GM21360 (cell line): ENCODE data around the gene MEIS2.

Experiments
- ATAC-seq: cut with Tn5 transposase; IDR thresholded peaks from one replicate; pipeline ENCODE4 v1.9.1; 2021; ENCODE audit warnings: mild to moderate bottlenecking, moderate library complexity; ENCODE audit not compliant: unreplicated experiment

Gene MEIS2

GRCh38 chr15:37100109-37100965 lies at the start of gene MEIS2:
Gene MEIS2, minus strand, starts transcription at chr15:37100549. Its CDS starts 1,083 bp downstream, at chr15:37099466.
- ATAC-seq: peak; percentile 38

DNA sequence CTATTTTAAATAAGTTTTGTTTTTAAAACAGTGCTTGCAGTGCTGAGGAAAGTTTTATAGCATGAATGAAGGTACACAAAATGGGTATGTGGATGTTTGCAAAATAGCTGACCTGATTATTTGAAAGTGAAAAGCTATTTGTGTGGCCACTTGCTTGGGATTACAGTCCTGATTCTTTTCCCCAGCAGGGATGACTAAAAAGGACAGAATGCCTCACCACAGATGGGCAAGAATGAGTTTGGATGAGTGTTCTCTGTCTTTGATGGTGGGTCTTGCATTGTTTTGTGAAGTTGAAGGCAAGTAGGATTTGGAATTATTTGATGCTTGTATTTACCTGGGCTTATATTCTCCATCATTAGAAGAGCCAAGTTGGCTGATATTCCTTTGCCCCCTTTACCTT lies 48.8 kb upstream of the MEIS2 start:
- ATAC-seq: no peak

- ATAC-seq: no peak
These were observed 48.4 kb upstream of the MEIS2 start for GRCh38 chr15:37148714-37149113.

- no peak for ATAC-seq
These were observed 43.0 kb upstream of the MEIS2 start for GRCh38 chr15:37143351-37143750.

GRCh38 chr15:37142371-37142770 lies 42.0 kb upstream of the MEIS2 start:
- no peak for ATAC-seq

DNA sequence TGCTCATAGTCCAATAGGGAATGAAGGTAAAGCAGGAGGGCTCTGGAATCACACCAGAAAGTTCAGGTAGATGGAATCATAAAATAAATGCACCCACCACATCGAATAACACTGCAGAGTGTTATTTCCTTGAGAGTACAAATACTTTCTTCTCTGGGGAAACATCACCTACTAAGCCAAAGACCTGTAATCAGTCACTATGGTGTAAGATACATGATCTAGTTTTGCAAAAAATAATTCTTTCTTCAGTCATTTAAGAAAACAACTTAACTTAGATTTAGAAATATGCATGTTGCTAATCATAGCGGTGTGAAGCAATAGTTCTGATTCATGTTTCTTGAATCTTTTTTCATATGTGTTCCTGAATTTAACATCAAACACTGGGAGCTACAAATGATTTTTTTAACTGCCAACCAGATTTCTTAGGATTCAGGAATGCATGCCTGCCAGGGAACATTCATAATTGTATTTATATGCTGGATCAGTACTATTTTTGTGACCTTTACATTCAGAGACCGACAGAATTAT lies 40.2 kb upstream of the MEIS2 start:
- no peak for ATAC-seq

GRCh38 chr15:37138591-37139215 lies 38.4 kb upstream of the MEIS2 start:
- no peak for ATAC-seq

DNA sequence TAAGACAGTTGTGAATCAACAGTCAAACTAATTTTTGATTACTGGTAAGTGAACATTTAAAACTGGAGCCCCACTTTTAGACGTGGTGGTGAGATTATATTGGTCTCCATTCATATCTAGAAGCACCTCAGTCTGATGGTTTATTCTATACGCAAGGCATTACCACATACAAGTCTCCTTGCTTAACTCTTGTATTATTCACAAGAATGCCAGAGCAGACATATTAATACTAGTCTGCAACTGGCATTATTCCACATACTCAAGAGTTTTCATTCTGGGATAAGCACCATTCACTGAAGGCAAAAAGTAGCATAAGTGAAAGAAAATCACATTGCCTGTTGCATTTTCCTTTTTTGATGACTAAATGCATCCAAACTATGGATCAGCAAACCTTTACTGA lies 36.9 kb upstream of the MEIS2 start:
- no peak for ATAC-seq

- no peak for ATAC-seq
These were observed 36.3 kb upstream of the MEIS2 start for GRCh38 chr15:37136666-37137065.

DNA sequence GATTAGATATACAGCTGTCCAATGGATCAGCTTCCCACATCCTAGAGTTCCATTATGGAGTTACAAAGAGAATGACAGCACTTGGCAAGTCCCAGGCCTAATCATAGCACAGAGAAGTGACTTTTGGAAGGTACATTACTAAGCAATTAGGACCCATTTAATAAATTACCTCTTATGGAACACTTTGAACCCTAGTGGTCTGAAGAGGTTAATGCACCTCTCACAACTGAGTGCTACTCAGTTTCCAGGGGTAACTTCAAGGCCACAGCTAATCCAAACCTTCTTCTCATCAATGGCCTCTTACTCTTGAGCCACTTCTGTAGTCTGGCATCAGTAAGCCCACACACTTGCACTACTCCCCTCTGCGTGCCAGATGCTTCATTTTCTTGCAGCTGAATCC lies 34.9 kb upstream of the MEIS2 start:
- ATAC-seq: no peak

DNA sequence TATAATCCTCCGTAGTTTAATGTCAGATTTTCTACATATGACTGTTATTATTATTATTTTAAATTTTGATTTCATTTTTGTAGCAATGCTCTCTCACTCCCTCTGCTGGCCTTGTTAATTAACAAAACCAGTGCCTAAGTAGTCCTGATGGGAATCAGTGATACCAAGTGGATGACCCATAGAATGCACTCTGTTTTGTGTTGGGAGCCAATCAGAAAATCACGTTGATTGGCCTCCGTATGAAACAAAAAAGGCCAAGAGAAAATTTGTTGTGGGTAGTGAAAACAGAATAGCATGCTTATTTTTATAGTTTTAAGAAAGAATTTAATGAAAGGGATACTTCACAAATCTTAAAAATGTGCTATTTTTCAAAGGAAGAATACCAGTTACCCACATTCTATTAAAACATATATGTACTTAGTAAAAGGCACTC lies 34.4 kb upstream of the MEIS2 start:
- ATAC-seq: no peak

DNA sequence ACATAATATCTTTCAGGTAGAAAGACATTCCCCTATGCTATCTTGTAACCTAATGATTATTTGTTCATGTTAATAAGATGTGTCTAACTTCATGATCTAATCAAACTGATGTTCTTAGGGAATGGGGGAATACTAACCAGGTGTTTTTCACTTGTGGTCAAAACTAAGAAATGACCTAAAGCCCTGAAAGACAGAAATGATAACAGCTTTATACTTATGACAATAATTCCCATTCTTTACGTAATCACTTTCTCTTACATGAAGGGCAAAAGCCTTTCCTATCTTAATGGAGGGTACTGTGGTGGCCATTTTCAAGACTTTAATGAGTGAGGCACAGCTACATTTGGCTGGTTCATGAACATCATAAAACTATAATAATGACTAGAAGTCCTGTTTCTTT lies 33.9 kb upstream of the MEIS2 start:
- ATAC-seq: no peak

DNA sequence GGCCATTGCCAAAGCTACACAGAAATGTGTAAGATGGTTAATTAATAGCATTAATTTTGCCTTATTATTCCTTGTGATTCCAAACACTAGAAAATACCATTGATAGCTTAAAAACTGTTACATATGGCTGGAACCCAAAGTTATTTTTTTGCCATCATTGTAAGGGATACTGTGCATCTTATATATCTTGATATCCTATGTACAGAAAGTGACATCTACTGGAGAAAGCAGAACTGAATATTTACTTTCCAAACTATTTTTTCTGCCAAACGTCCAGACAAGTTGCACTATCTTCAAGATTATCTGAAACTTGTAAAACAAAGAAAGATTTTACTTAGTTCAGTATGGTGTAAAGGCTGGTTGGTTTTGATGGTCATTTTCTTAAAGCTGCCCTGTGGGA lies 33.3 kb upstream of the MEIS2 start:
- no peak for ATAC-seq

DNA sequence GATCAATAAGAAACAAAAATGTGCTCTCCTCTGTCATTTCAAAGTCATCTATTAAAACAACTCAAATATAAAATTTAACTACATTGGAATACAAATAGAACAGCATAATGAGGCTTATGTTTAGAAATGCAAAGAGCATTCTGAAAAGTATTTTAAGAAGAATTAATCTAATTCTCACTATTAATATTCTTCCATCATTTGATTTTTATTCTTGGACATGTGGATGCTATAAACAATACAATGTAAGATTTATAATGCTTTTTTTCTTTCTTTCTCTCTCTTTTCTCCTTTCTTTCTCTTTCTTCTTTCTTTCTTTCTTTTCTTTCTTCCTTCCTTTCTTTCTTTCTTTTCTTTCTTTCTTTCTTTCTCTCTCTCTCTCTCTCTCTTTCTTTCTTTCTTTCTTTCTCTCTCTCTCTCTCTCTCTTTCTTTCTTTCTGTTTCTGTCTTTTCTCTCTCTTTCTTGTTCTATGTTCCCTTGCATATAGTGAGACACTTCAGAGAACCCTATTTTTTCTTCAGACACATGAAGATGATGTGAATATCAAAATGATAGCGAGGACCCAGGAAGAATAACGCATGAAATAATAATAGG lies 32.6 kb upstream of the MEIS2 start:
- no peak for ATAC-seq

- no peak for ATAC-seq
These were observed 31.3 kb upstream of the MEIS2 start for GRCh38 chr15:37131621-37132020.

DNA sequence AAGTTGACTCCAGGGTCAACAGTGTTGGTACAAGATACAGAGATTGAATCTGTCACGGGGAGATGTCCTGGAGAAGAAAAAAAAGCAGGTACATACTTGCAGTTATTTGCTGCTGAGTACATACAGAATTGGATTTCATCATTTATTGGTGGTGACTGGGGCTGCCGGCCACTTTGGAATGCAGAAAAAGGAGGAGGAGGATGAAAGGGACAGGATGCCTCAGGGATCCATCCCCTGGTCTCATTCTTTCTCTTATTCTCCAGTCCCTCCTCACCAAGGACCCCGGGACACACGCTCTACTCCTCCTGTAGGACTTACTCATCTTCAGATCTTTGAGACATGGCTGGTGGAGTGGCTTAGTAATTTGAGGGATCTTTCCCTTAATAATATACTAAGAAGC lies 30.0 kb upstream of the MEIS2 start:
- no peak for ATAC-seq

DNA sequence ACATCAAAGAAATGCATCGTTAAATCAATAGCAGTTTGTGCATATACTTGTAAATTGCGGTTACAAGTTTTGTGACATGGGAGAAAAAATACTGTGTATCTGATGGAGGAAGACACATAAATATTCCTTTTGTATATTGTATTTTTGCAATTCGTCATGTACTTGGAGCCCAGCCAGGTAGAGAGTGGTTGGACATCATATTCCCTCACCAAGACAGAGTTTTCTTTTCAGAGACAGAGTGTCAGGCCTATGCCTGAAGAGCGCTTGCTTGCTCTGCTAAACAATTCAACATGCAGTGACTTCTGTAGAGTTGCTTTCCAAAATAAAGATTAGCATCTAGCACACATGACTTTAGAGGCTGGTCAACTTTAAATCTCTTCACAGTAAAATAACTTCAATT lies 24.8 kb upstream of the MEIS2 start:
- no peak for ATAC-seq

DNA sequence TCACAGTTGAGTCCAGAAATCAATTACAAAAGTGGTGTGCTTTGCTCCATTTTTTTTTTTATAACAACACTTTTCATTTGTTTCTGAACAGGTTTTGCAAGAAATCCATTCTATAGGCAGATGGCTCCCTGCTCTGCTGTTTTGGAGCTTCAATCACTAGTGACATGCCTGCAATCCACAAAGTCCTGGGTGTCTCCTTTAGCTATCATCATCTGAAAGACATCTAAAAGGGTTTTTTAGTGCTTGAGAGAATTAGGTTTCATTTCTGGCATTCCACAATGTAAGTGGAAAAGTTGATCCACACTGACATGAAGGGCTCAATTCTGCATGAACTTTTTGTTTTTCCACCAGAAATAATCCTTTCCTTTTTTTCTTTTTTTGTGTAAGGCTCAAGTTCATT lies 24.0 kb upstream of the MEIS2 start:
- no peak for ATAC-seq

- ATAC-seq: no peak
These were observed 22.4 kb upstream of the MEIS2 start for GRCh38 chr15:37122703-37123102.

- ATAC-seq: no peak
These were observed 21.1 kb upstream of the MEIS2 start for GRCh38 chr15:37121492-37121891.

DNA sequence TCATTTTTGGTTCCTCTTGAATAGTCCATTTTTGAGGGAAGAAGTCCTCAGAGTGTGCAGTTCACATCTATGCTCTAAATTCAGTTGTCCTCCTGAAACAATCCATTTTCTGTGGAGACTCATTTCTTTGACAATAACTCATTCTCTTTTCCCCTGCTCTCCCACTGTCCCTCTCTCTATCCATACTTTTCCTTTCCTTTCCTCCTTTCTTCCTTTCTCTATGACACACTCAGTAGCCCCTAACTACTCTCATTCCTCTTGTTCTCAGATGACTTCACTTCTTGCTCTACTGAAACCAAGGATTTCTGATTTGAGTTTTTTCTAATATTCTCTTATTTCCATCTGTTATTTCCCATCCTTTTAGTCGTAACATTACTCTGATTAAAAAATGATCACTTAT lies 16.7 kb upstream of the MEIS2 start:
- no peak for ATAC-seq

GRCh38 chr15:37115538-37115937 lies 15.2 kb upstream of the MEIS2 start:
- ATAC-seq: no peak
